ENCODE results near the gene ACSL5.

Gene ACSL5

GRCh38 chr10:112332509-112333228 lies 41.2 kb upstream of the ACSL5 start:
- Histone ChIP-seq H3K9me3 (no peaks in the 10 kb centered on the region), H3K27me3 (no peaks in the 10 kb centered on the region), H3K36me3 (no peaks in the 10 kb centered on the region), H3K4me1 (peaks cover 6% of the 10 kb centered on the region; the same call in 1 of the 2 replicates), H3K4me3 (ENCODE audit: low read depth, low read length) (no peak overlapping the region)
- no peak for DNase-seq
- TF ChIP-seq, protein P1, sequence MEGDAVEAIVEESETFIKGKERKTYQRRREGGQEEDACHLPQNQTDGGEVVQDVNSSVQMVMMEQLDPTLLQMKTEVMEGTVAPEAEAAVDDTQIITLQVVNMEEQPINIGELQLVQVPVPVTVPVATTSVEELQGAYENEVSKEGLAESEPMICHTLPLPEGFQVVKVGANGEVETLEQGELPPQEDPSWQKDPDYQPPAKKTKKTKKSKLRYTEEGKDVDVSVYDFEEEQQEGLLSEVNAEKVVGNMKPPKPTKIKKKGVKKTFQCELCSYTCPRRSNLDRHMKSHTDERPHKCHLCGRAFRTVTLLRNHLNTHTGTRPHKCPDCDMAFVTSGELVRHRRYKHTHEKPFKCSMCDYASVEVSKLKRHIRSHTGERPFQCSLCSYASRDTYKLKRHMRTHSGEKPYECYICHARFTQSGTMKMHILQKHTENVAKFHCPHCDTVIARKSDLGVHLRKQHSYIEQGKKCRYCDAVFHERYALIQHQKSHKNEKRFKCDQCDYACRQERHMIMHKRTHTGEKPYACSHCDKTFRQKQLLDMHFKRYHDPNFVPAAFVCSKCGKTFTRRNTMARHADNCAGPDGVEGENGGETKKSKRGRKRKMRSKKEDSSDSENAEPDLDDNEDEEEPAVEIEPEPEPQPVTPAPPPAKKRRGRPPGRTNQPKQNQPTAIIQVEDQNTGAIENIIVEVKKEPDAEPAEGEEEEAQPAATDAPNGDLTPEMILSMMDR (IDR thresholded peaks at IDR 0.05; ENCODE audit: low read depth, low read length) = no peak

GRCh38 chr10:112333452-112333851 lies 40.5 kb upstream of the ACSL5 start:
- Histone ChIP-seq H3K27me3 (no peaks in the 10 kb centered on the region), H3K4me1 (peaks cover 6% of the 10 kb centered on the region; the same call in 1 of the 2 replicates), H3K4me3 (ENCODE audit: low read depth, low read length) (no peak overlapping the region), H3K9me3 (no peaks in the 10 kb centered on the region), H3K36me3 (no peaks in the 10 kb centered on the region)
- TF ChIP-seq, protein P1 (IDR thresholded peaks at IDR 0.05; ENCODE audit: low read depth, low read length) = no peak
- DNase-seq = no peak

- H3K4me3 ChIP-seq (ENCODE audit: low read depth, low read length) = no peak overlapping the region
Measured at GRCh38 chr10:112335111-112335867, 38.6 kb upstream of the ACSL5 start.

DNA sequence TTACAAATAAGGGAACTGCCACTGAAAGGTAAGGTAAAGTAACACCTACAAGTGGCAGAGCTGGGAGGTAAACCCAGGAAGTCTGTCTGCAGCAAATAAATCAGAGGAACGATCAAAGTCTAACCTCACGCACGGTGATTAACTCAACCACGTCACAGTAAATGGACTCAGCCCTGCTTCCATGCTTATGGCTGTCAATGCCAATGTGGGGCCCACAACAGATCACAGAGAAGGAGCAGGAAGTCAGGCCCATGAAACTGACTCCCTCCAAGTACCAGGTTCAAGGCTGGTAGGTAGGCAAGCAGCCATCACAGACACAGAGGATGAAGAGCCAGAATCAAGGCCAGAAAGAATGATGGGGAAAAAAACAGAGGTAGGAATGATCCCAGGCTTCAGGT lies 38.0 kb upstream of the ACSL5 start:
- DNase-seq = no peak
- TF ChIP-seq, protein P1 (IDR thresholded peaks at IDR 0.05; ENCODE audit: low read depth, low read length) = no peak
- Histone ChIP-seq H3K4me1 (peaks cover 3% of the 10 kb centered on the region; the same call in 1 of the 2 replicates), H3K27me3 (no peaks in the 10 kb centered on the region), H3K36me3 (no peaks in the 10 kb centered on the region), H3K9me3 (no peaks in the 10 kb centered on the region), H3K4me3 (ENCODE audit: low read depth, low read length) (no peak overlapping the region)

More at GRCh38 chr10:112335111-112335867, 38.6 kb upstream of the ACSL5 start:
- TF ChIP-seq, protein P1 (IDR thresholded peaks at IDR 0.05; ENCODE audit: low read depth, low read length) = no peak
- DNase-seq = no peak
- peaks cover 3% of the 10 kb centered on the region; the same call in 1 of the 2 replicates for H3K4me1 ChIP-seq
- no peaks in the 10 kb centered on the region for H3K36me3 ChIP-seq
- no peaks in the 10 kb centered on the region for H3K27me3 ChIP-seq
- no peaks in the 10 kb centered on the region for H3K9me3 ChIP-seq

GRCh38 chr10:112336556-112337201 lies 37.2 kb upstream of the ACSL5 start:
- no peaks in the 10 kb centered on the region for H3K27me3 ChIP-seq
- no peak for DNase-seq
- H3K36me3 ChIP-seq = no peaks in the 10 kb centered on the region
- H3K9me3 ChIP-seq = no peaks in the 10 kb centered on the region
- H3K4me1 ChIP-seq = peaks cover 3% of the 10 kb centered on the region; the same call in 1 of the 2 replicates
- TF ChIP-seq, protein P1 (IDR thresholded peaks at IDR 0.05; ENCODE audit: low read depth, low read length) = no peak
- no peak overlapping the region for H3K4me3 ChIP-seq (ENCODE audit: low read depth, low read length)

Measured in BE2C (cell line).